ENCODE data around the gene MS4A6A.

DNA sequence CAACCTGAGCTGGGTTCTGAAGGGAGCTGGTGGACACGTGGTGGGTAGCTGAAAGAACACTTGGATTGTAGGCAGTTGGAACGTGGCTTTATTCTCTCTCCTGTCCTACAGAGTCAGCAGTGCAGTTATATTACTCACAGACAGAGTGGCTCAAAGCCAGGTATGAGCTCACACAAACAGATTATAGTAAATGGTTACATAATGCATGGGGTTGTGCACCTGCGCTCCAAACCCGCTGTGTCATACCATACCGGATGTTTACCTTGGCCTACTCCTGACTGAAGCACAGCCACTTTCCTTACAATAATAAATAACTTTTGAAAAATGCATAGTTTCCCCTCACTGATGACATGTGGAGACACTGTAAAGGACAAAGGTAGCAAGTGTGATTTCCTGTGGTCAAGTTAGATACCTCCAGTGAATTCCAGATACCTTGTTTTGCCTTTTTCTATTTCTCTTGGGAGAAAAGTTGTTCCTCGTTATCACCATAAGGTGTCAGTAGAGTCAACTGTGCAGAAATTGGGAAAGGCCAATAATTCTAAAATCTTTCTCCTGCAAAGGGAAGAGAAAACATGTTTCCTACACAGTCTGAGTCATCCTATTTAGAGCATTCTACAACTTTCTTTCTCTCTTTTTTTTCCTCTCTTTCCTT lies 13.5 kb downstream of the MS4A6A start:
- TF ChIP-seq, protein P1, sequence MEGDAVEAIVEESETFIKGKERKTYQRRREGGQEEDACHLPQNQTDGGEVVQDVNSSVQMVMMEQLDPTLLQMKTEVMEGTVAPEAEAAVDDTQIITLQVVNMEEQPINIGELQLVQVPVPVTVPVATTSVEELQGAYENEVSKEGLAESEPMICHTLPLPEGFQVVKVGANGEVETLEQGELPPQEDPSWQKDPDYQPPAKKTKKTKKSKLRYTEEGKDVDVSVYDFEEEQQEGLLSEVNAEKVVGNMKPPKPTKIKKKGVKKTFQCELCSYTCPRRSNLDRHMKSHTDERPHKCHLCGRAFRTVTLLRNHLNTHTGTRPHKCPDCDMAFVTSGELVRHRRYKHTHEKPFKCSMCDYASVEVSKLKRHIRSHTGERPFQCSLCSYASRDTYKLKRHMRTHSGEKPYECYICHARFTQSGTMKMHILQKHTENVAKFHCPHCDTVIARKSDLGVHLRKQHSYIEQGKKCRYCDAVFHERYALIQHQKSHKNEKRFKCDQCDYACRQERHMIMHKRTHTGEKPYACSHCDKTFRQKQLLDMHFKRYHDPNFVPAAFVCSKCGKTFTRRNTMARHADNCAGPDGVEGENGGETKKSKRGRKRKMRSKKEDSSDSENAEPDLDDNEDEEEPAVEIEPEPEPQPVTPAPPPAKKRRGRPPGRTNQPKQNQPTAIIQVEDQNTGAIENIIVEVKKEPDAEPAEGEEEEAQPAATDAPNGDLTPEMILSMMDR (IDR thresholded peaks at IDR 0.05; ENCODE audit: low read length): peak; percentile 56
- TF ChIP-seq EZH2 (optimal IDR thresholded peaks at IDR 0.05; ENCODE audit: low read depth, low read length): no peak

Data from MM.1S (cell line).